GM23338 (cell line): Measurements from ENCODE around the gene ATP8B4. TPM values are rescaled to one million over a fixed set of nuclear protein-coding genes. Genes with fewer than 3 reads are reported as not detected.

Experiments
- ATAC-seq: fragments of 200-7000 bp; cut with Tn5 transposase; 3 replicates; pipeline ENCODE4 v1.9.1; 2020
- DNase-seq: peaks from one replicate; pipeline ENCODE4 v3.0.0-alpha.2; 2015; ENCODE audit warnings: low spot score
- H2AFZ ChIP-seq: fragments of 200-600 bp; sonication (generic); 2 replicates; pipeline ENCODE4 v1.8.0; 2016; ENCODE audit warnings: antibody characterized with exemption, mild to moderate bottlenecking, moderate library complexity
- H3F3A ChIP-seq: fragments of 200-600 bp; sonication (generic); replicated peaks from 2 replicates; pipeline ENCODE4 v1.8.0; 2017; ENCODE audit warnings: antibody characterized with exemption, mixed run types, low read depth
- H3K27ac ChIP-seq: fragments of 200-600 bp; sonication (generic); 2 replicates; pipeline ENCODE4 v1.6.1; 2016; ENCODE audit warnings: low read depth
- H3K27me3 ChIP-seq: fragments of 200-600 bp; sonication (generic); 2 replicates; pipeline ENCODE4 v1.8.0; 2016; ENCODE audit warnings: mild to moderate bottlenecking, mixed run types, moderate library complexity; ENCODE audit not compliant: insufficient read depth
- H3K36me3 ChIP-seq: fragments of 200-600 bp; sonication (generic); 2 replicates; pipeline ENCODE4 v1.8.0; 2016; ENCODE audit warnings: mild to moderate bottlenecking; ENCODE audit not compliant: insufficient read depth
- H3K4me1 ChIP-seq: fragments of 200-600 bp; sonication (generic); 2 replicates; pipeline ENCODE4 v1.8.0; 2016; ENCODE audit warnings: mild to moderate bottlenecking, moderate library complexity; ENCODE audit not compliant: insufficient read depth
- H3K4me2 ChIP-seq: fragments of 200-600 bp; sonication (generic); 2 replicates; pipeline ENCODE4 v1.7.1; 2017; ENCODE audit warnings: mixed run types
- H3K4me3 ChIP-seq: fragments of 200-600 bp; sonication (generic); 2 replicates; pipeline ENCODE4 v1.6.1; 2016; ENCODE audit warnings: mixed run types
- H3K79me2 ChIP-seq: fragments of 200-600 bp; sonication (generic); replicated peaks from 2 replicates; pipeline ENCODE4 v1.8.0; 2017; ENCODE audit warnings: mild to moderate bottlenecking; ENCODE audit not compliant: insufficient read depth
- H3K9me2 ChIP-seq: fragments of 200-600 bp; sonication (generic); 2 replicates; pipeline ENCODE4 v1.8.0; 2017; ENCODE audit not compliant: insufficient read depth
- H4K20me1 ChIP-seq: fragments of 200-600 bp; sonication (generic); replicated peaks from 2 replicates; pipeline ENCODE4 v1.8.0; 2017; ENCODE audit warnings: mild to moderate bottlenecking; ENCODE audit not compliant: insufficient read depth
- H3K27ac Mint-ChIP-seq: 2 replicates; pipeline ENCODE4 v1.8.0; 2020; ENCODE audit warnings: inconsistent platforms, mild to moderate bottlenecking, moderate library complexity, mixed read lengths
- H3K27me3 Mint-ChIP-seq: 3 replicates; pipeline ENCODE4 v1.8.0; 2022; ENCODE audit warnings: low read depth, mild to moderate bottlenecking, moderate library complexity, mixed read lengths, inconsistent platforms; ENCODE audit not compliant: insufficient read depth, poor library complexity
- H3K36me3 Mint-ChIP-seq: 3 replicates; pipeline ENCODE4 v1.8.0; 2021; ENCODE audit warnings: low read depth, mild to moderate bottlenecking, inconsistent platforms, moderate library complexity, mixed read lengths
- H3K4me1 Mint-ChIP-seq: 3 replicates; pipeline ENCODE4 v1.8.0; 2020; ENCODE audit warnings: mild to moderate bottlenecking, inconsistent platforms, mixed read lengths
- H3K4me3 Mint-ChIP-seq: 3 replicates; pipeline ENCODE4 v1.8.0; 2021; ENCODE audit warnings: moderate library complexity, mild to moderate bottlenecking, inconsistent platforms, mixed read lengths
- H3K9me3 Mint-ChIP-seq: 3 replicates; pipeline ENCODE4 v1.8.0; 2020; ENCODE audit warnings: moderate library complexity, mild to moderate bottlenecking, inconsistent platforms, mixed read lengths
- CREB1 ChIP-seq: fragments of 250-450 bp; sonication (Bioruptor Pico); IDR thresholded peaks from 2 replicates; pipeline ENCODE4 v1.5.0; 2020; ENCODE audit warnings: low read depth, mild to moderate bottlenecking, moderate library complexity
- CTCF ChIP-seq, 2 experiments: fragments of 200-600 bp in 1 of 2; sonication (generic) in 1 of 2; conservative IDR thresholded peaks; 2 replicates each; pipeline versions ENCODE4 v1.5.1 to v1.6.1; 2016 to 2017; ENCODE audit warnings: antibody characterized with exemption in 2 of 2, low read depth in 2 of 2, mild to moderate bottlenecking in 2 of 2, moderate library complexity in 1 of 2
- JUNB ChIP-seq: IDR thresholded peaks from one replicate; pipeline ENCODE4 v1.6.1; 2016; ENCODE audit warnings: antibody characterized with exemption; ENCODE audit not compliant: unreplicated experiment
- STAT1 ChIP-seq: IDR thresholded peaks from one replicate; pipeline ENCODE4 v1.6.1; 2016; ENCODE audit warnings: antibody characterized with exemption; ENCODE audit not compliant: unreplicated experiment
- polyA plus RNA-seq: library from polyadenylated mRNA; unstranded; fragments of >200 nt; fragmentation: Nextera tagmentation; extraction: Ambion mirVana; gene quantifications from 2 replicates; pipeline ENCODE4 v1.2.1, GENCODE V29; 2016
- total RNA-seq: library from RNA; depleted of rRNA; stranded (reverse); fragments of >200 nt; shearing (Covaris generic); gene quantifications from 2 replicates; pipeline ENCODE4 v1.2.3, GENCODE V29; 2014
- TF ChIP-seq, protein P1 (sequence below): IDR thresholded peaks from one replicate; pipeline ENCODE4 v1.6.1; 2018; ENCODE audit warnings: antibody characterized with exemption; ENCODE audit not compliant: unreplicated experiment
- TF ChIP-seq, protein P2 (sequence below): fragments of 250-450 bp; sonication (Bioruptor Pico); IDR thresholded peaks from 2 replicates; pipeline ENCODE4 v1.5.0; 2020; ENCODE audit warnings: mild to moderate bottlenecking, moderate library complexity

ATP8B4 gene
- total and polyA plus RNA-seq, 2 experiments from 2014 or later, result 0.24 TPM; not detected in 1

DNA sequence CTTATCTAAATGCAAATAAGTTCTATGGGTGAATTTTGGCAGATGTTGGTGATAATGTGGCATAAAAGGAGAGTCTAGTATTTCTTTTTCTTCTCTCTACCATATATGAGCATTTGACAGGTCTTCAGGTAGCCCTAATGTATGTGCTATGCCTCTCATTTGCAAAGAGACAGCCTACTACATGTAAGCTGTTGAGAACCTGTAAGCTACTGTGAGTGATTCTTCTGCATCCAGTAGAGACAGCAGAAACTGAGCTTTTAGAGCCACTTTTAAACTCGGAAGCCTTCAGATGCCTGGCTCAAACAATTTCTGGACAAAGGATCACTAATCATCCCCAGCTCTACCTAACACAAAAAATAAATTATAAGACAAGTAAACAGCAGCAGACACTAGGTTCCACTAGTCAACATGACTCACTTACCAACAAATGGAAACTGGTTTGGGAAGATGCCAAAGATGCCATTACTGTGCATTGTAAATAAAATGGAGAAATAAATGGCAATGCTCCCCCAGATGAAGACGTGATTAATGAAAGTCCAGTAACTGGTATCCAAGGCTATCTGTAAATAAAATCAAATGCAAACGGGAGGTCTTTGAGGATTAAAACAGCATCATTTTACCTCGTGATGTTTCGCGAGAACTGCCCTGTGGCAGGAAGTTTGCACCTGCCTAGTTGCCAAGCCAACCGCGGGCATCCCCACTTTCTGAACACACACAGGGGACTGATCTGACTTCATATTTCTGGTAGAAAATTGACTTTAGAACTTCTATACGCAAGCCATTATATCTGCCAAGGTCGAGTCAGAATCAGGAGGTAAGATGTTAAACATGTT, 252.9 kb downstream of the ATP8B4 start:
- Mint-ChIP-seq H3K27ac (no peak overlapping the region), H3K4me3 (no peak overlapping the region), H3K36me3 (no peaks in the 10 kb centered on the region), H3K9me3 (no peaks in the 10 kb centered on the region), H3K27me3 (no peaks in the 10 kb centered on the region), H3K4me1 (peaks cover 3% of the 10 kb centered on the region; the same call in 1 of the 3 replicates)
- no peaks in the 10 kb centered on the region for H3K79me2 ChIP-seq
- H2AFZ ChIP-seq, result no peak overlapping the region
- no peak overlapping the region for H3K4me3 ChIP-seq
- TF ChIP-seq, protein P1, sequence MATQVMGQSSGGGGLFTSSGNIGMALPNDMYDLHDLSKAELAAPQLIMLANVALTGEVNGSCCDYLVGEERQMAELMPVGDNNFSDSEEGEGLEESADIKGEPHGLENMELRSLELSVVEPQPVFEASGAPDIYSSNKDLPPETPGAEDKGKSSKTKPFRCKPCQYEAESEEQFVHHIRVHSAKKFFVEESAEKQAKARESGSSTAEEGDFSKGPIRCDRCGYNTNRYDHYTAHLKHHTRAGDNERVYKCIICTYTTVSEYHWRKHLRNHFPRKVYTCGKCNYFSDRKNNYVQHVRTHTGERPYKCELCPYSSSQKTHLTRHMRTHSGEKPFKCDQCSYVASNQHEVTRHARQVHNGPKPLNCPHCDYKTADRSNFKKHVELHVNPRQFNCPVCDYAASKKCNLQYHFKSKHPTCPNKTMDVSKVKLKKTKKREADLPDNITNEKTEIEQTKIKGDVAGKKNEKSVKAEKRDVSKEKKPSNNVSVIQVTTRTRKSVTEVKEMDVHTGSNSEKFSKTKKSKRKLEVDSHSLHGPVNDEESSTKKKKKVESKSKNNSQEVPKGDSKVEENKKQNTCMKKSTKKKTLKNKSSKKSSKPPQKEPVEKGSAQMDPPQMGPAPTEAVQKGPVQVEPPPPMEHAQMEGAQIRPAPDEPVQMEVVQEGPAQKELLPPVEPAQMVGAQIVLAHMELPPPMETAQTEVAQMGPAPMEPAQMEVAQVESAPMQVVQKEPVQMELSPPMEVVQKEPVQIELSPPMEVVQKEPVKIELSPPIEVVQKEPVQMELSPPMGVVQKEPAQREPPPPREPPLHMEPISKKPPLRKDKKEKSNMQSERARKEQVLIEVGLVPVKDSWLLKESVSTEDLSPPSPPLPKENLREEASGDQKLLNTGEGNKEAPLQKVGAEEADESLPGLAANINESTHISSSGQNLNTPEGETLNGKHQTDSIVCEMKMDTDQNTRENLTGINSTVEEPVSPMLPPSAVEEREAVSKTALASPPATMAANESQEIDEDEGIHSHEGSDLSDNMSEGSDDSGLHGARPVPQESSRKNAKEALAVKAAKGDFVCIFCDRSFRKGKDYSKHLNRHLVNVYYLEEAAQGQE, result no peak
- TF ChIP-seq STAT1 (no peak), CTCF (conservative IDR thresholded peaks at IDR 0.05; ENCODE audit: low read depth in 2 of 2) (no peak), CREB1 (CRISPR knock-in tag) (no peak), JUNB (no peak)
- TF ChIP-seq, protein P2, sequence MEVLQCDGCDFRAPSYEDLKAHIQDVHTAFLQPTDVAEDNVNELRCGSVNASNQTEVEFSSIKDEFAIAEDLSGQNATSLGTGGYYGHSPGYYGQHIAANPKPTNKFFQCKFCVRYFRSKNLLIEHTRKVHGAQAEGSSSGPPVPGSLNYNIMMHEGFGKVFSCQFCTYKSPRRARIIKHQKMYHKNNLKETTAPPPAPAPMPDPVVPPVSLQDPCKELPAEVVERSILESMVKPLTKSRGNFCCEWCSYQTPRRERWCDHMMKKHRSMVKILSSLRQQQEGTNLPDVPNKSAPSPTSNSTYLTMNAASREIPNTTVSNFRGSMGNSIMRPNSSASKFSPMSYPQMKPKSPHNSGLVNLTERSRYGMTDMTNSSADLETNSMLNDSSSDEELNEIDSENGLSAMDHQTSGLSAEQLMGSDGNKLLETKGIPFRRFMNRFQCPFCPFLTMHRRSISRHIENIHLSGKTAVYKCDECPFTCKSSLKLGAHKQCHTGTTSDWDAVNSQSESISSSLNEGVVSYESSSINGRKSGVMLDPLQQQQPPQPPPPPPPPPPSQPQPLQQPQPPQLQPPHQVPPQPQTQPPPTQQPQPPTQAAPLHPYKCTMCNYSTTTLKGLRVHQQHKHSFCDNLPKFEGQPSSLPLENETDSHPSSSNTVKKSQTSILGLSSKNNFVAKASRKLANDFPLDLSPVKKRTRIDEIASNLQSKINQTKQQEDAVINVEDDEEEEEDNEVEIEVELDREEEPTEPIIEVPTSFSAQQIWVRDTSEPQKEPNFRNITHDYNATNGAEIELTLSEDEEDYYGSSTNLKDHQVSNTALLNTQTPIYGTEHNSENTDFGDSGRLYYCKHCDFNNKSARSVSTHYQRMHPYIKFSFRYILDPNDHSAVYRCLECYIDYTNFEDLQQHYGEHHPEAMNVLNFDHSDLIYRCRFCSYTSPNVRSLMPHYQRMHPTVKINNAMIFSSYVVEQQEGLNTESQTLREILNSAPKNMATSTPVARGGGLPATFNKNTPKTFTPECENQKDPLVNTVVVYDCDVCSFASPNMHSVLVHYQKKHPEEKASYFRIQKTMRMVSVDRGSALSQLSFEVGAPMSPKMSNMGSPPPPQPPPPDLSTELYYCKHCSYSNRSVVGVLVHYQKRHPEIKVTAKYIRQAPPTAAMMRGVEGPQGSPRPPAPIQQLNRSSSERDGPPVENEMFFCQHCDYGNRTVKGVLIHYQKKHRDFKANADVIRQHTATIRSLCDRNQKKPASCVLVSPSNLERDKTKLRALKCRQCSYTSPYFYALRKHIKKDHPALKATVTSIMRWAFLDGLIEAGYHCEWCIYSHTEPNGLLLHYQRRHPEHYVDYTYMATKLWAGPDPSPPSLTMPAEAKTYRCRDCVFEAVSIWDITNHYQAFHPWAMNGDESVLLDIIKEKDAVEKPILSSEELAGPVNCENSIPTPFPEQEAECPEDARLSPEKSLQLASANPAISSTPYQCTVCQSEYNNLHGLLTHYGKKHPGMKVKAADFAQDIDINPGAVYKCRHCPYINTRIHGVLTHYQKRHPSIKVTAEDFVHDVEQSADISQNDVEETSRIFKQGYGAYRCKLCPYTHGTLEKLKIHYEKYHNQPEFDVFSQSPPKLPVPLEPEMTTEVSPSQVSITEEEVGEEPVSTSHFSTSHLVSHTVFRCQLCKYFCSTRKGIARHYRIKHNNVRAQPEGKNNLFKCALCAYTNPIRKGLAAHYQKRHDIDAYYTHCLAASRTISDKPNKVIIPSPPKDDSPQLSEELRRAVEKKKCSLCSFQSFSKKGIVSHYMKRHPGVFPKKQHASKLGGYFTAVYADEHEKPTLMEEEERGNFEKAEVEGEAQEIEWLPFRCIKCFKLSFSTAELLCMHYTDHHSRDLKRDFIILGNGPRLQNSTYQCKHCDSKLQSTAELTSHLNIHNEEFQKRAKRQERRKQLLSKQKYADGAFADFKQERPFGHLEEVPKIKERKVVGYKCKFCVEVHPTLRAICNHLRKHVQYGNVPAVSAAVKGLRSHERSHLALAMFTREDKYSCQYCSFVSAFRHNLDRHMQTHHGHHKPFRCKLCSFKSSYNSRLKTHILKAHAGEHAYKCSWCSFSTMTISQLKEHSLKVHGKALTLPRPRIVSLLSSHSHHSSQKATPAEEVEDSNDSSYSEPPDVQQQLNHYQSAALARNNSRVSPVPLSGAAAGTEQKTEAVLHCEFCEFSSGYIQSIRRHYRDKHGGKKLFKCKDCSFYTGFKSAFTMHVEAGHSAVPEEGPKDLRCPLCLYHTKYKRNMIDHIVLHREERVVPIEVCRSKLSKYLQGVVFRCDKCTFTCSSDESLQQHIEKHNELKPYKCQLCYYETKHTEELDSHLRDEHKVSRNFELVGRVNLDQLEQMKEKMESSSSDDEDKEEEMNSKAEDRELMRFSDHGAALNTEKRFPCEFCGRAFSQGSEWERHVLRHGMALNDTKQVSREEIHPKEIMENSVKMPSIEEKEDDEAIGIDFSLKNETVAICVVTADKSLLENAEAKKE (CRISPR knock-in tag), result no peak
- no peak overlapping the region for H3K27ac ChIP-seq
- no peak overlapping the region for H3K4me2 ChIP-seq
- DNase-seq (no peak), ATAC-seq (no peak)
- H4K20me1 ChIP-seq, result no peaks in the 10 kb centered on the region
- H3K27me3 ChIP-seq, result no peaks in the 10 kb centered on the region
- H3K36me3 ChIP-seq, result no peaks in the 10 kb centered on the region
- no peaks in the 10 kb centered on the region for H3K4me1 ChIP-seq
- H3K9me2 ChIP-seq, result peaks cover 3% of the 10 kb centered on the region; the same call in 1 of the 2 replicates
- no peaks in the 10 kb centered on the region for H3F3A ChIP-seq
